ENCODE data around the gene TGFBR3.

Gene TGFBR3

DNA sequence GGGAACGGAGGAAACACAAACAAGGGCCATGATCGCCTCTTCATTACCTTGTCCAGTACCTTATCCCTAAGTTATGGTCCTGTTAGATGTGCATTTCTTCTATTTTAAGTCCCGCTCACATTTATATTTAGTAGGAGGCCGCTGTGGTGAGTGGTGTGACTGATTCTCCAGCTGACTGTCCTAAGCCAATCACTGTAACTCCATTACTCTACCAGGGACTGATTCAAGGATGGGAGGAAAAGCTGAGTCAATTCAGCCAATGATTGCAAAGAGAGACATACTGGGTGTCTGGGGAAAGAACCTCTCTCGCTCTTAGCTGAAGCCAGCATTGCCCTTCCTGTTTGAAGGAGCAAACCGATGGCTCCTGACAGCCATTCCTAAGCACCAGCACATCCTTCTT, 59.7 kb downstream of the TGFBR3 start:
- DNase-seq (ENCODE audit: low read depth) = no peak

DNA sequence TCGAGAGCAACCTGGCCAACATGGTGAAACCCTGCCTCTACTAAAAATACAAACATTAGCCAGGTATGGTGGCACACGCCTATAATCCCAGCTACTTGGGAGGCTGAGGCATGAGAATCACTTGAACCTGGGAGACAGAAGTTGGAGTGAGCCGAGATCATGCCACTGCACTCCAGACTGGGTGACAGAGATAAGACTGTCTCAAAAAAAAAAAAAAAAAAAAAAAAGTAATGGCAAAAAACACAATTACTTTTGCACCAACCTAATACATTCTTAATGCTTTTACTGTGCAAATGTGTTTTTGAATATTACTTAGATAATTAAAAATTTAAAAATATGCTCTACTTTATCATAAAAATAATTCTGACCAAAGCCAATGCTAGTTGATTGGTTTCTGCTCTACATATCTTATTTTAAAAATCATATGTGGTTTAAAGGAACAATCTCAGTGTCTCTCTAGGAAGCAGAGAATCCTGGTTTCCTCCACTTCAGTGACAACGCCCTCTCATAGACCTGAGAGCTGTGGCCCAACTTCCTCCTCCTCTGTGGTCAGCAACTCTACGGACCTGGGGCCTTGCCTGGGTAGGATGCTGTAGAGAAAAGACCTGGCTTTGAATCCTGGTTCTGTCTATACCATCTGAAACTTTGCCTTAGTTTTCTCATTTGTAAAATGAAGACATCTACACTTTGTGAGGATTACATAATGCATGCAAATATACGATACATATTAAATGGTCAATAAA, 64.7 kb downstream of the TGFBR3 start:
- DNase-seq (ENCODE audit: low read depth) = no peak

DNA sequence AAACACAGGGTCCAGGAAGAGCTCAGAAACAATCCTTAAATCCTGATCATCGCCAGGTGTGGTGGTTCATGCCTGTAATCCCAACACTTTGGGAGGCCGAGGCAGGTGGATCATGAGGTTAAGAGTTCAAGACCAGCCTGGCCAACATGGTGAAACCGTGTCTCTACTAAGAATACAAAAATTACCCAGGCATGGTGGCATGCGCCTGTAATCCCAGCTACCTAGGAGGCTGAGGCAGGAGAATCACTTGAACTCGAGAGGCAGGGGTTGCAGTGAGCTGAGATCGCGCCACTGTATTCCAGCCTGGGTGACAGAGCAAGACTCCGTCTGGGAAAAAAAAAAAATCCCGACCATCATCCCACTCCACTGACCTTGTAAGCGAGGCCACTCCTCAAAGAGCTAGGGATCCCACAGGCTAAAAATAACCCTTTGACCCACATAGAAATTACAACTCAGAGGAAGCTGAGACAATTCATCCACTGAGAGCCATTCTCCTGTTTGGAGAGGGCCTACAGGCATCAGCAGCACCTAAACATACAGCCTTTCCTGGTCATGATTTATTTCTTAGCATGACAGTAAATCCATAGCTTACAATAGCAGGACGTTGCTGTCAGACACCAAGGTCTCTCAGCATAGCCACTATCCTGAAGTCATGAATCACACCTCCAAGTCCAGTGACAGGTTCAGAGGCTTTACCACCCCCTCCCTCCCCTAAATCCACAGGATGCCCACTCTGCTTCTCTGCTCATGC, 66.7 kb downstream of the TGFBR3 start:
- DNase-seq (ENCODE audit: low read depth) = no peak

DNA sequence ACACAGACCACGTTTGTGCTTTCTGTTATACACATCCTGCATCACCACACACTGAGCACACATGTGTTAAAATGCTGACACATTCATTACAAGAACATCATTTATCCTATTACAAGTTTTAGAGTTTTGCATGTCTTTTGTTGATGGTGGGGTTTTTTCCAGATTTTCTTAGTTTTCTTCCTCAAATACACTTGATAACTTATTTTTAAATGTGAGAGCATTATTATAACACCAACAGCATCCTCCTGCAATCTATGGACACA, 67.3 kb downstream of the TGFBR3 start:
- no peak for DNase-seq (ENCODE audit: low read depth)

DNA sequence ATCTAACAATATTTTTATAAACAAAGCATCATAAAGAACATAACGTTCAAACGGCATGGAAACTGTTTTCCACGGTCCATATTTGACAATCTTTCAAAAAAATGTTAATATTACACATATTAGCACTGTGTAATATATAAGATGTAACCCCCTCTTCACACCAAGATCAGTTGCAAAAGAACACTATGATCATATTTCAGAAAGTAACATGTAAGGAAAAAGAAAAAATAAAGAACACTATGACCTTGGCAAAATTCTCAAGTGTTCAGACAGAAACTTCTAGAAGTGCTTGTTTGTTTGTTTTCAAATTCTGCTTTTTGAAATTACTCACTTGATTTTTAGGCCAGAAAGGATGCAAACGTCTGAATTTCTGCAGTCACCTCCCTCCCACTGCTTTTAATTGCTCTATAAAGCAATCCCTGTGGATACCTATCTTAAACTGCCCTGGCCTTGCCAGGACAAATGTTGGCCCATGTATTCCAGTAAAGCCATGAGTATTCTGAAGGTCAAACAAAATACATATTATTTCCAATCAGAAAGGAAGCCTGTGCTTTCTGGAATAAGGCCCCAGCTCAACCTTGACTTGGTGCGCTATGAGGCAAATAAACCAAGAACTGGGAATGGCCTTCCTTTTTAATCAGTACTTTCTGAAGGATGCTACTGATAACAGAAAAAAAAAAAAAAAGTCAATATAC, 68.6 kb downstream of the TGFBR3 start:
- no peak for DNase-seq (ENCODE audit: low read depth)

DNA sequence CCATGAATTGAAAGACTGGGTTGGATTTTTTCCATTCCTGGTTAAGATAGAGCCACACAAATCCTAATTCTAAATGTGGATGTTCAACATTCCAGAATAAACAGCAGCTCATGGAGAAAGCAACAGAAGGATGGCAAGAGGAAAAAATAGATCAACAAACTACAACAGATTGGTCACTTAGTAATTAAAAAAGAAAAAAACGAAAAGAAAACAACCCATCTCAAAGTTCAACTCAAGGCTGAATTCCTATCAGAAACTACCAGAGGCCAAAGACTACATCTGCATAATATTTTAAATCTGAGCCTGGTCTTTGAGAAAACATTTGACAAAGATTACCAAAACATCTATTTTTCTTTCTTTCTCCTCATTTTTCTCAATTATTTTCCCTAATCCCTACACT, 69.9 kb downstream of the TGFBR3 start:
- no peak for DNase-seq (ENCODE audit: low read depth)

DNA sequence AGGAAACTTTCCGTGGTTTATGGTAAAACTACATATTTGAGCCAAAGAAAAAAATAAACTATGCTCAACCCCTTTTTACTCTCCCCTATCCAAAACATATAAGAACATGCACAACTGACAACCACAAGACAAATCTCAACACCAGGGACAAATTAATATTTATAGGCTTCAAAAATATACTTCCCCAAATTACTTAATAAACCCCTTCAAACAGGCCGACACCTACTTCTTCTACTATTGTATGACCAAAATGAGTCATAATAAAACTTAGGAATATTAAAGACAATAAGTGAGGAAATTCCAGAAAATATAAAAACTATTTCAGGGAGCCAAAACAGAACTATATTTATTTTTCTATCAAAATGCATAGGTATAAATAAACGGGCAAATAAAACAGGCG, 71.5 kb downstream of the TGFBR3 start:
- DNase-seq (ENCODE audit: low read depth) = no peak

DNA sequence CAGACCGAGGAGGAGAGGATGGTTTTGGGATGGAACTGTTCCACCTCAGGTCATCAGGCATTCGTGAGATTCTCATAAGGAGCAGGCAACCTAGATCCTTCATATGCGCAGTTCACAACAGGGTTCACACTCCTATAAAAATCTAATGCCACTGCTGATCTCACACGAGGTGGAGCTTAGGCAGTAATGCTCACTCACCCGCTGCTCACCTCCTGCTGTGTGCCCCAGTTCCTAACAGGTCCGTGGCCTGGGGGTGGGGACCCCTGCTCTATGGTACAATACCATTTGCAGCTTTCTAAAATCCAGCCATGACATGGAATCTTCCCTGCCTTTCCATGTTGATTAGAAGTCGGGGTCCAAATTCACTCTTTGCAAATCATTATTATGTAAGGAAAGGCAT, 72.1 kb downstream of the TGFBR3 start:
- DNase-seq (ENCODE audit: low read depth) = no peak

DNA sequence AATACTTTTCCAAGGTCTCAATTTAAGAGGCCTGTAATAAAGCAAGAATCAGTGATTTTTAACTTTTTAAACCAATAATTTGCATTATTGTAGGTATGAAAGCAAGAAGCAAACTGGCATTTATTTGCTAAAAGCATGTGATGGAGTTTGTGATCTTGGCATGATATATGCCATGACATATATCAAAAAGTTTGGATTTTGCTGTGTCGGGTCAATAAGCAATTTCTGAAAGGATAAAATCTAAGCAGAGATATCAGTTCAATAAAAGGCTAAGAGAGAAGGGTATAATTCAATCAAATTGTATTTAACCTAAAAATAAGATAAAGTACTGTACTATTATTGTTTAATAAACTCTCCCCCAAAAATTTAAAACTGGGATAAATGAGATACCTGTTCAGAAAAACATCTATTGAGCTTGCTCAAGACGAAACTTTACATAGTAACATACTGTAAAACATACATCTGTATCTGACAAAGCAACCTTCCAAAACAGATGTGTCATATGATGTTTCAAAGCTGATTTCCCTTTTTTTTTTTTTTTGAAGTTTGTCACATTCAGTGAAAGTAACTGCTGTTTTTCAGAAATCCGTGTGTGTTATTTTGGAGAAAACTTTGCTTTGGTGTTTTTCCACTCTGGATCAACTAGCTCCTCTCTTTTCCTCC, 74.5 kb downstream of the TGFBR3 start:
- no peak for DNase-seq (ENCODE audit: low read depth)

DNA sequence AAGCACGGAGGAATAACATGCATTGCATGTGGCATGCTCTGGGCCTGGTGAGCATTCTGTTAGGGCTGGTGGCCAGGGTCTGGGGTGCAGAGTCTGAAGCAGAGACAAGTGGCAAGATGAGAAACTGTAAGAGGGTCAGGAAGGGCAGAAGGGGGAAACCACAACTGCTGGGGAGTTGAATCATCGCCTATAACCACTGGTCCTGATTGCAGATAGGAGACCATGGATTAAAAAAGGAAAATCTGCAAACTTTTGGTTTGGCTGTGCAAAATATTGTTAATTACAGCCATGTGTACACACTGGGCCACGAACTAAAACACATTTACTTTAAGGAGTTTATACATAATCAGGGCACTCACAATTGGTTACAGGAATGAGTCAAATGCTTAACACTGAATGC, 76.6 kb downstream of the TGFBR3 start:
- no peak for DNase-seq (ENCODE audit: low read depth)

DNA sequence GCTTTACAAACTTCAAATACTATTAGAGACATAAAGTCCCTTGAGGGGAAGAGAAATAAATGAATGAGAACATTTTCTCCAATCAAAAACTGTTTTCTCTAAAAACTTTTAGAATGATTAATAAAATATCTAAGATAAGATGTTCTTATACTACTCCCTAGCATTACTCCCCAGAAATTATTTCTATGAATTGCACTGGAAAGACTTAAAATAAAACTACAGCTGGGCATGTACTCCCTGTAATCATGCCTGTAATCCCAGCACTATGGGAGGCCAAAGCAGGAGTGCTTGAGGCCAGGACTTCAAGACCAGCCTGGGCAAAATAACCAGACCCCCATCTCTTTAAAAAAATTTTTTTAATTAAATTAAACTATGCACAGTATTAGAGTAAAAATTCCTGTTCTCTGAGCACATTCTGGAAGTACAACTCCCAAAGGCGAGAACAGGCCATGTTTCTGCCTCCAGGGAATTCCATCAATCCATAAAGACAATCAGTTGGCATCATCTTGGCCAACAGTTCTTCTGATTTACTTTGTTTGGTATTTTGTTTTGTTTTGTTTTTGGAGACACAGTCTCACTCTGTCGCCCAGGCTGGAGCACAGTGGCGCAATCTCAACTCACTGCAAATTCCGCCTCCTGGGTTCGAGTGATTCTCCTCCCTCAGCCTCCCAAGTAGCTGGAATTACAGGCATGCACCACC, 77.9 kb downstream of the TGFBR3 start:
- DNase-seq (ENCODE audit: low read depth) = no peak

DNA sequence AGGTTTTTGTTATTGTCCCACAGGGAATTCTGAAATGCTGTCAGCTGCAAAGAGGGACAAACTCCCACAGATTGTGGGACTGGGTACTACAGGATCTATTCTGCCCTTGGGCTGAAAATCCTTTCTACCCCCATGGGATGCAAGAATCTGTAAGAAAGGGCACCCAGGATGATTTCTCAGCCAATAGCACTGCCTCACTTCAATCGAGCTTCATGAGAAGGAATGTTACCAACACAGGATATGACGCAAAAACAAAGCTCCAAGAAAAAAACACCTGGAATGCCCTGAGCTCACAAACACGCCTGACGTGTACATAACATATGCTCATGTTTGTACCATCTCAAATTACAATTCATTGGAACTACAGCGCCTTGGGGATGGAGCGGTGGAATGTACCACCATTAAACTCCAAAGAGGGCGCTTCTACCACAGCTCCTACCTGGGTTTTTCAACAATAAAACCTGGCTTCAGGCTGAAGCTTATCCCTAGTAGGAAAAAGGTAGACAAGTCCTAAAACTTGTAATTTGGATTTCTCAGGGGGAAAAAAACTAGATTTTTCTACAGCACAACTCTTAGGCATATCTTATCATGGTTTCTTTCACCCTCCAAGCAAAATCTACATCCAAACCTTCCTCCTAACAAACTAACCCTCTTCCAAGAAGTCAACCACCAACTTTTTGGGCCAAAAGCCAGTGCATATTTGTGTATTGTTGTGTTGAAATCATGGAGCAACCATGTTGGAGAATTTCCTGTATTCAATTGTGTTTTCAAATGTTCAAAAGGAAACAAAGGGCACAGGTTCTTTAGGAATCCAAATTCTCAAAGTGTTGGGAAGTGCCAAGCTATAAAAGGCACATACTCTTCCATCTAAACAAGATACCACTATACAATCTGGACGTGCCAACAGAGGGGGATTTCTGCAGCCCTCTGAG, 78.9 kb downstream of the TGFBR3 start:
- DNase-seq (ENCODE audit: low read depth) = no peak

DNA sequence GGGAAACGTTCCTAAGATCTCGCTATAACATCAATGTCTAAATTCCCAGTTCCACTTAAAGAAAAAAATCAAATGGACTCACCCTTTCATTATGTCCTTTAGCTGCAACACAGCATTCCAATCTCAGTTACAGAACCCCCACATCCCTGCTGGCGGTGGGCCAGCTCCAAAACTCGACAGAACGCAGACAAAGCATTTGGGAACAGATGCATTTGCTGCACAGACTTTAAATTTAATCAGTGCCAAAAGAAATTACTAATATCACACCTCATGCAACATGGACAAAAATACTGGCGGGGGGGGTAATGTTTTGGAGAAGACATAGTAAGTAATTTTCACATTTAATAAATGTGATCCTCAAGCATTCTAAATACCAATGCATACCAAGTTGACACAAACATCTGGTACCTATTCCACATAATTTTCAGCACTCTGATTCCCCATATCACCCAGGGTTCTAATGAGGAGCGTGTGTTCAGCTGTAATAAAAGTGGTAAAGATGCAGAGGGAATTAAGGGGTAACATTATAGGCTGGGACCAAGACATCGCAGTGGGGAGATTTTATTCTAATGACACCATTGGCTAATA, 79.7 kb downstream of the TGFBR3 start:
- DNase-seq (ENCODE audit: low read depth) = no peak

DNA sequence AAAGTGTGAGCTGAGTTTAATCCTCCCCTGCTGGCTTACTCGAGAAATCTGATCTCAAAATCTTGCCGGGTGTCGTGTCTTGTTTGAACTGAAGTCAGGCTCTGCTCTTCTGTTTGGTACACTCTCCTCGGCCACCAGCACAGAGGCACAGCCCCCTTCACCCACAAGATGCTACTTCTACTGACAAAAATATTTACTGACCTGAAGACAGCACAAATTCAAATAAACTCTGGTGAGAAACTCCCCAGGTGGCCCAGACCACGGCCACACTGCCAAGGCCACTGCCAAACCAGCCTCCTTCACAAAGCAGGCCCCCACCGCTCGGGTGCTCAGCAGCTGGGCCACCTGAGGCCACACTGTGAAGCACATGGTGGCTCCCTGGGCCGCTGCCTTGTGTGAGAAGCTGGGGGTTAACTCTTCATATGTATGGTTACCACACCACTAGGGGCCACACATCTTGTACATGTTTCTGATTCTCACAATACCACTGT, 80.6 kb downstream of the TGFBR3 start:
- no peak for DNase-seq (ENCODE audit: low read depth)

DNA sequence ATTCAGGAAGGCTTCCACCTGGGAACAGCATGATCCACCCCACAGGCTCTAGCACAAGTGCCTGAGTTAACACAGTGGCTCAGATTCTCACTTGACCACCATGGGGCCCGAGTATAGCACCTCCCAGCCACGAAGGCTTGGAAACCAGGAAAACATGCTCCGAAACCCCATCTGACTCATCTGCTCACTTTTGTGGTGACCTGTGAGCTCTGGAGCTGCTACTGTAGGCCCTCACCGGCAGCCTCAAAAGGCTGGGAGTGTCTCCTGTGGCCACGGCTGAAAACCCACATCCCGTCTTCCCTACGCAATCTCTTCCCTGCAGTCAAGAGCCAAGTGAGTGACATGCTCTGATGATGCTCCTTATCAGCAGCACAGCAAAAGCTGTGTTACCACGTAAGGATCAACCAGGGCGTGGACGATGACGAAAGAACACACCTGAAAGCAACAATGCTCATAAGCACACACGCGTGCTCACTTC, 81.4 kb downstream of the TGFBR3 start:
- peak; percentile 59 for DNase-seq (ENCODE audit: low read depth)

DNA sequence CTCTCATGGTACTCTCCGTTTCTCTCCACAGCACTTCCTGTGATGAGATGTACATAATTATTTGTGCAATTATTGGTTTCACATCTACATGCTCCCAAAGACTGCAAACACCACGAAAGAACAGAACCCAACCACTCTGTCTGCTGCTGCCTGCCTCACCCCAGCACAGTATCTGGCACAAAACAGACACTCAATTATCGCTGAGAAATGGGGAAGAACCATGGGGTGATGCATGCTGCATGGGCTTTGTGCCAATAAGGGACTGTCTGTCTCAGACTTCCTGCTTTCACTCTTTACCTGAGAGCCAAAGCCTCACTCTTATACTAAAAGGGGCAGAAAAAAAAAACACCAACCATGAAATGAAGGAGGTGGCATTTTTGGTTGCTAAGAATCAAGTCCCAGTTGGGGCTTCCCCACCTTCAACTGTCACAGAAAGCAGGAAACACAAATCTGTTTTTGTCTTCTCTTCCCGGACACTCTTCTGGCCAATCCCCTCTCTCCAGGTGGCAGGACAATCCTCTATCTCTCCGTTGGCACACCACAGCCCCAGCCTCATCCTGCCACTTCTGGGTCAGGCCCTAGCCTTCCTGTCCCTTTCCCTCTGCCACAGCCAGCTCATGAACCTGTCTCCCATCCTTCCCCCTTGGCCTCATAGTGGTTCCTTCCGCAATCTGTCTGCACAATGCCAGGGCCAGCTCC, 82.0 kb downstream of the TGFBR3 start:
- DNase-seq (ENCODE audit: low read depth) = peak; percentile 45

DNA sequence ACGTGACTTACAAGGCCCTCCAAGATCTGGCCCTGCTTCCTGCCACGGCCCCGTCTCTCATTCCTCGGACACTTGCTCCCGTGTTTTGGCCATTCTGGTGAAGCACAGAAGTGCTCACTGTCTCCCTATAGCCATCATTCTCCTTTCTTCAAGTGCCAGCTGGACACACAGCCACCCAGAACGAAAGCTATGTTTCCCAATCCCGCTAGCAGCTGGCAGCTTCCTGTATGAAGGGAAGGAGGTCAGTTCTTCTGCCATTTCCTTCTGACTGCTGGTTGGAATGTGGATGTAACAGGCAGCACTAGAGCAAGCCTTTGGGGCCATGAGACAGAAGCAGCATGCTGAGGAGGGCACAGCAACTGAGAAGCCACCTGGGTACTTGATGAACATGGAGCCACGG, 82.8 kb downstream of the TGFBR3 start:
- DNase-seq (ENCODE audit: low read depth) = no peak

DNA sequence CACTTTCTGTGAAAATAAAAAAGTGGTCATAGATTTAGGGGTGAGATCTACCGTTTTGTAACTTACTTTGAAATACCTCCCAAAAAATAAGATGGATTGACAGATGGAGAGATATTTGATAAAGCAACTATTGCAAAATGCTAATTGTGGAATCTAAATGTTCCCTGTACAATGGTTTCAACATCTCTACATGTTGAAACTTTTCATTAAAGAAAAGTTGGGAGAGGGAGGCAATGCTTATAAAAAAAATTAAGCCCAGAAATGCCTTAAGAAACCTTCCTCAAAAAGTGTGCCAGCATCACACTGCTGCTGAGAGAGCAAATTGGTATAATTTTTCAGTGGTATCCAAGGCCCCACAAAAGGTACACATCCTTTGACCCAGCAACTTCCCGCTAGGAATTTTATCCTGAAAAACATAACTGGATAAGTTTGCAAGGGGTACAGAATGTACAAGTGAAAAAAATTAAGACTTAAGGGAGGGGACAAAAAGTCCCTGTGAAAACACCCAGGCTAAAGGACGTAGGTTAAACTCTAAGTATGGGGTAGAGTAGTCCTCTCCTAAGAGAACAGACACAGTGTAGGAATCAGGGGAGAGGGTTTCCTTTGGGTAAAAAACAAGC, 84.3 kb downstream of the TGFBR3 start:
- no peak for DNase-seq (ENCODE audit: low read depth)

DNA sequence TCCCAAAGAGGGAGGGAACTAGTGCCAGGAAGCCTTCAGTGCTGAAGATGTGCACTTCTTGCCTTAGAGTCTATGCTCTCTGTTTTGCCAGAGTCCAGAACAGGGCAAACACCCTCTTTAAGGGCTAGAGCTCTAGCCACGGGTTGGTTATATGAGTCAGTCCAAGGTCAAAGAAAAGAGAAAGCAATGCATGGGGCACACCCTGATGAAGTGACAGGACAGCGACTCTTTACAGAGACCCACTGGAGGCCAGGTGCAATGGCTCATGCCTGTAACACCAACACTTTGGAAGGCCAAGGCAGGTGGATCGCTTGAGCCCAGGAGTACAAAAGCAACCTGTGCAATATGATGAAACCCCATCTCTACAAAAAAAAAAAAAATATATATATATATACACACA, 86.1 kb downstream of the TGFBR3 start:
- DNase-seq (ENCODE audit: low read depth) = no peak
